IMR-90 (cell line): ENCODE measurements around the gene MOB1B. TPM values are rescaled to one million over a fixed set of nuclear protein-coding genes. Genes with fewer than 3 reads are reported as not detected.

ENCODE experiments used
- ATAC-seq: fragments of 200-7000 bp; cut with Tn5 transposase; 2 replicates; pipeline ENCODE4 v1.9.1; 2020; ENCODE audit warnings: low read depth, mild to moderate bottlenecking, moderate library complexity
- BruUV-seq: library from RNA; stranded (reverse); fragments of 400-500 nt; replicated peaks from 2 replicates; lab custom pipeline; 2021; lab: Mats Ljungman, UMichigan
- CTCF ChIA-PET: fragments of 300-600 bp; formaldehyde crosslinking; extraction: SDS; loops from one replicate; lab custom pipeline; 2021; ENCODE audit warnings: antibody characterized with exemption; lab: Yijun Ruan, JAX
- POLR2A ChIA-PET: fragments of 300-600 bp; sonication (Branson Sonifier 250); formaldehyde crosslinking; loops from one replicate; lab custom pipeline; 2022; ENCODE audit warnings: antibody characterized with exemption; ENCODE audit not compliant: unreplicated experiment; lab: Charles Lee
- DNase-seq: peaks from one replicate; pipeline ENCODE4 v3.0.0; 2013
- H2AFZ ChIP-seq: replicated peaks from 2 replicates; pipeline ENCODE3; 2013; ENCODE audit warnings: low read length, mild to moderate bottlenecking; ENCODE audit not compliant: poor library complexity
- H2AK5ac ChIP-seq: 2 replicates; pipeline ENCODE4 v1.6.1; 2013; ENCODE audit warnings: low read depth, low read length, inconsistent platforms
- H2AK9ac ChIP-seq: replicated peaks from 2 replicates; pipeline ENCODE3; 2013; ENCODE audit warnings: mild to moderate bottlenecking, low read depth, low read length, moderate library complexity; ENCODE audit not compliant: poor library complexity
- H2BK120ac ChIP-seq: 2 replicates; pipeline ENCODE4 v1.6.1; 2013; ENCODE audit warnings: low read depth, low read length, inconsistent platforms
- H2BK15ac ChIP-seq: 3 replicates; pipeline ENCODE4 v1.6.1; 2013; ENCODE audit warnings: low read depth, low read length, inconsistent platforms
- H2BK20ac ChIP-seq: 2 replicates; pipeline ENCODE4 v1.6.1; 2013; ENCODE audit warnings: low read depth, mild to moderate bottlenecking, inconsistent platforms, low read length, moderate library complexity
- H2BK5ac ChIP-seq: 2 replicates; pipeline ENCODE4 v1.6.1; 2013; ENCODE audit warnings: mild to moderate bottlenecking, low read depth, low read length, inconsistent platforms; ENCODE audit not compliant: poor library complexity, severe bottlenecking
- H3K14ac ChIP-seq: replicated peaks from 2 replicates; pipeline ENCODE4 v1.6.1; 2013; ENCODE audit warnings: low read depth, low read length, inconsistent platforms
- H3K18ac ChIP-seq: 2 replicates; pipeline ENCODE4 v1.6.1; 2013; ENCODE audit warnings: low read depth, low read length, control low read depth
- H3K23ac ChIP-seq: 2 replicates; pipeline ENCODE4 v1.6.1; 2013; ENCODE audit warnings: low read depth, low read length, inconsistent platforms
- H3K27ac ChIP-seq: 2 replicates; pipeline ENCODE4 v1.5.1; 2013; ENCODE audit warnings: mild to moderate bottlenecking, control low read depth, low read length; ENCODE audit not compliant: insufficient read depth
- H3K27me3 ChIP-seq: 2 replicates; pipeline ENCODE4 v1.6.1; 2013; ENCODE audit warnings: low read length; ENCODE audit not compliant: control insufficient read depth, insufficient read depth
- H3K36me3 ChIP-seq: 2 replicates; pipeline ENCODE4 v1.6.1; 2013; ENCODE audit warnings: low read length, mixed read lengths; ENCODE audit not compliant: control insufficient read depth, insufficient read depth
- H3K4ac ChIP-seq: 2 replicates; pipeline ENCODE4 v1.6.1; 2013; ENCODE audit warnings: low read depth, low read length, inconsistent platforms
- H3K4me1 ChIP-seq: 2 replicates; pipeline ENCODE4 v1.6.1; 2013; ENCODE audit warnings: low read length, mixed read lengths; ENCODE audit not compliant: control insufficient read depth, insufficient read depth
- H3K4me2 ChIP-seq: 2 replicates; pipeline ENCODE4 v1.6.1; 2013; ENCODE audit warnings: low read depth, mild to moderate bottlenecking, control low read depth, low read length, moderate library complexity
- H3K4me3 ChIP-seq: 2 replicates; pipeline ENCODE4 v1.5.1; 2013; ENCODE audit warnings: low read depth, mild to moderate bottlenecking, control low read depth, low read length, moderate library complexity; ENCODE audit not compliant: insufficient read depth
- H3K56ac ChIP-seq: 2 replicates; pipeline ENCODE4 v1.6.1; 2013; ENCODE audit warnings: low read length, inconsistent platforms; ENCODE audit not compliant: insufficient read depth; ENCODE audit errors: extremely low read depth
- H3K79me1 ChIP-seq, 2 experiments: 2 replicates each; pipeline ENCODE4 v1.6.1; 2013; ENCODE audit warnings: low read length in 2 of 2, inconsistent platforms in 1 of 2, low read depth in 1 of 2
- H3K9ac ChIP-seq: 2 replicates; pipeline ENCODE4 v1.6.1; 2013; ENCODE audit warnings: low read depth, low read length, control low read depth
- H3K9me1 ChIP-seq: 2 replicates; pipeline ENCODE4 v1.6.1; 2013; ENCODE audit warnings: low read length, inconsistent platforms; ENCODE audit not compliant: insufficient read depth
- H3K9me3 ChIP-seq: 2 replicates; pipeline ENCODE4 v1.6.1; 2013; ENCODE audit warnings: low read length; ENCODE audit not compliant: control insufficient read depth, insufficient read depth
- H4K20me1 ChIP-seq: 2 replicates; pipeline ENCODE4 v1.6.1; 2013; ENCODE audit warnings: low read length, inconsistent platforms; ENCODE audit not compliant: insufficient read depth
- H4K5ac ChIP-seq: 2 replicates; pipeline ENCODE4 v1.6.1; 2013; ENCODE audit warnings: mild to moderate bottlenecking, low read depth, low read length, control low read depth
- H4K8ac ChIP-seq, 2 experiments: 2 replicates each; pipeline ENCODE4 v1.6.1; 2013; ENCODE audit warnings: low read depth in 2 of 2, low read length in 2 of 2, control low read depth in 1 of 2, inconsistent platforms in 1 of 2
- H4K91ac ChIP-seq: 2 replicates; pipeline ENCODE4 v1.6.1; 2013; ENCODE audit warnings: low read depth, low read length, inconsistent platforms; ENCODE audit not compliant: insufficient read depth
- CEBPB ChIP-seq: IDR thresholded peaks from 2 replicates; pipeline ENCODE4 v1.6.1; 2012; ENCODE audit warnings: low read depth, low read length, improper control_type of control experiment
- CTCF ChIP-seq: conservative IDR thresholded peaks from 2 replicates; pipeline ENCODE4 v1.5.1; 2012; ENCODE audit warnings: mild to moderate bottlenecking, low read depth, low read length, improper control_type of control experiment
- ELK1 ChIP-seq: fragments of 150-350 bp; IDR thresholded peaks from 2 replicates; pipeline ENCODE4 v1.6.1; 2016; ENCODE audit warnings: low read depth, mild to moderate bottlenecking, low read length, moderate library complexity, borderline replicate concordance
- NFE2L2 ChIP-seq: fragments of 150-350 bp; IDR thresholded peaks from 2 replicates; pipeline ENCODE4 v1.6.1; 2016; ENCODE audit warnings: low read depth, mild to moderate bottlenecking, low read length
- POLR2A ChIP-seq: IDR thresholded peaks from 2 replicates; pipeline ENCODE4 v1.6.1; 2012; ENCODE audit warnings: mild to moderate bottlenecking, low read depth, low read length
- RFX5 ChIP-seq: IDR thresholded peaks from 2 replicates; pipeline ENCODE4 v1.8.0; 2012; ENCODE audit warnings: low read depth, mild to moderate bottlenecking, low read length, moderate library complexity
- dilution Hi-C: fragments of 300-500 bp; cut with HindIII; formaldehyde crosslinking; loops from one replicate; pipeline ENCODE4 v1.14.3; 2018; ENCODE audit warnings: low sequenced_read_pairs; ENCODE audit not compliant: unreplicated experiment
- in situ Hi-C: fragments of 300-500 bp; cut with MboI; formaldehyde crosslinking; loops from 3 replicates; pipeline ENCODE4 v1.14.3; 2019; ENCODE audit warnings: low sequenced_read_pairs, inconsistent platforms, mixed read lengths
- intact Hi-C: fragments of 100-400 bp; cut with micrococcal nuclease; formaldehyde crosslinking; loops from 2 replicates; pipeline ENCODE4 v1.10.0; 2022
- polyA plus RNA-seq, 3 experiments: library from polyadenylated mRNA; depleted of rRNA; stranded (reverse); fragments of >200 nt; gene quantifications; 2 replicates each; pipeline ENCODE4 v1.2.3, GENCODE V29; 2012; ENCODE audit warnings: low replicate concordance in 1 of 3
- total RNA-seq: library from RNA; depleted of rRNA; stranded (reverse); fragments of >200 nt; gene quantifications from 2 replicates; pipeline ENCODE4 v1.2.3, GENCODE V29; 2012

Gene MOB1B
- total and polyA plus RNA-seq, 2 of the 4 experiments (the other 2 are of a cell fraction): 5.7 to 6.8 TPM

GRCh38 chr4:70980196-70980595, 78.0 kb downstream of the MOB1B start:
- Histone ChIP-seq H3K4me1 (no peaks in the 10 kb centered on the region), H3K27me3 (no peaks in the 10 kb centered on the region), H4K5ac (no peak overlapping the region), H3K27ac (no peak overlapping the region), H2BK120ac (no peak overlapping the region), H2AK9ac (no peak overlapping the region), H3K4me2 (no peak overlapping the region), H3K79me1 (peaks cover 4 to 5% of the 10 kb centered on the region in 2 experiments; a peak in 3 of 4 replicates), H2BK15ac (no peak overlapping the region), H3K9ac (no peak overlapping the region), H4K91ac (no peak overlapping the region), H3K56ac (no peak overlapping the region), H4K20me1 (no peaks in the 10 kb centered on the region), H2BK5ac (no peak overlapping the region), H2AFZ (no peak overlapping the region), H3K14ac (no peak overlapping the region), H3K23ac (no peak overlapping the region), H2AK5ac (no peak overlapping the region), H3K4ac (no peak overlapping the region), H4K8ac (no peak overlapping the region), H3K18ac (no peak overlapping the region), H3K9me1 (no peaks in the 10 kb centered on the region; the same call in 1 of the 2 replicates), H3K4me3 (no peak overlapping the region), H2BK20ac (no peak overlapping the region), H3K36me3 (peaks cover 5% of the 10 kb centered on the region; the same call in 1 of the 2 replicates), H3K9me3 (no peaks in the 10 kb centered on the region)
- BruUV-seq: no TSS peak
- ChIA-PET POLR2A (no interaction called here), CTCF (no interaction called here)
- DNase-seq (no peak), ATAC-seq (no peak)
- no peak for TF ChIP-seq ELK1
- no peak for TF ChIP-seq CTCF
- no peak for TF ChIP-seq POLR2A
- TF ChIP-seq CEBPB: no peak
- TF ChIP-seq NFE2L2: no peak
- no peak for TF ChIP-seq RFX5
- in situ Hi-C loops: no loop called here
- dilution Hi-C loops: no loop called here
- intact Hi-C loops: no loop called here
